PC-9 (cell line): ENCODE data around the gene GLCE. TPM values are rescaled to one million over a fixed set of nuclear protein-coding genes. Genes with fewer than 3 reads are reported as not detected.
A peak's percentile ranks its signal among the peaks of the same experiment; 100 is the strongest.

Experiments used
- BruUV-seq: library from RNA; stranded (reverse); fragments of 400-500 nt; replicated peaks from 2 replicates; lab custom pipeline; 2021; lab: Mats Ljungman, UMichigan
- CTCF ChIA-PET: fragments of 300-600 bp; sonication (Branson Sonifier 250); formaldehyde crosslinking; loops from one replicate; lab custom pipeline; 2022; ENCODE audit warnings: antibody characterized with exemption; lab: Charles Lee
- POLR2A ChIA-PET: fragments of 300-600 bp; sonication (Branson Sonifier 250); formaldehyde crosslinking; loops from one replicate; lab custom pipeline; 2022; ENCODE audit warnings: antibody characterized with exemption; ENCODE audit not compliant: unreplicated experiment; lab: Charles Lee
- DNase-seq, 2 experiments: peaks; one replicate each; pipeline versions ENCODE4 v3.0.0 to v3.0.0-alpha.2; 2015 to 2022; ENCODE audit warnings: mixed read lengths in 1 of 2
- H2AFZ ChIP-seq: fragments of 200-600 bp; sonication (generic); 2 replicates; pipeline ENCODE4 v1.8.1; 2017; ENCODE audit warnings: antibody characterized with exemption
- H3F3A ChIP-seq: fragments of 200-600 bp; sonication (generic); 2 replicates; pipeline ENCODE4 v1.8.1; 2017; ENCODE audit warnings: antibody characterized with exemption, mild to moderate bottlenecking, low read depth; ENCODE audit not compliant: insufficient read depth
- H3K27ac ChIP-seq: fragments of 200-600 bp; sonication (generic); 2 replicates; pipeline ENCODE4 v1.6.1; 2016; ENCODE audit warnings: mixed run types
- H3K27me3 ChIP-seq: fragments of 200-600 bp; sonication (generic); 2 replicates; pipeline ENCODE4 v1.6.1; 2016; ENCODE audit warnings: low read depth, mixed run types; ENCODE audit not compliant: insufficient read depth
- H3K36me3 ChIP-seq: fragments of 200-600 bp; sonication (generic); 2 replicates; pipeline ENCODE4 v1.6.1; 2016; ENCODE audit warnings: low read depth, mixed run types
- H3K4me1 ChIP-seq: fragments of 200-600 bp; sonication (generic); replicated peaks from 2 replicates; pipeline ENCODE4 v1.6.1; 2016; ENCODE audit warnings: mixed run types; ENCODE audit not compliant: insufficient read depth
- H3K4me2 ChIP-seq: fragments of 200-600 bp; sonication (generic); 2 replicates; pipeline ENCODE4 v1.6.1; 2017; ENCODE audit warnings: mixed run types
- H3K4me3 ChIP-seq: fragments of 200-600 bp; sonication (generic); 2 replicates; pipeline ENCODE4 v1.6.1; 2016; ENCODE audit warnings: mixed run types
- H3K79me2 ChIP-seq: fragments of 200-600 bp; sonication (generic); 2 replicates; pipeline ENCODE4 v1.6.1; 2017; ENCODE audit warnings: low read depth, mixed run types
- H3K9me2 ChIP-seq: fragments of 200-600 bp; sonication (generic); 2 replicates; pipeline ENCODE4 v1.8.1; 2017; ENCODE audit warnings: mild to moderate bottlenecking; ENCODE audit not compliant: insufficient read depth
- H3K9me3 ChIP-seq: fragments of 200-600 bp; sonication (generic); 2 replicates; pipeline ENCODE4 v1.8.1; 2016; ENCODE audit warnings: low read depth; ENCODE audit not compliant: insufficient read depth
- H4K20me1 ChIP-seq: fragments of 200-600 bp; sonication (generic); 2 replicates; pipeline ENCODE4 v1.8.1; 2017; ENCODE audit not compliant: insufficient read depth
- EZH2 ChIP-seq: fragments of 200-600 bp; sonication (generic); IDR thresholded peaks from 2 replicates; pipeline ENCODE4 v1.8.0; 2017; ENCODE audit warnings: antibody characterized with exemption, low read depth
- intact Hi-C: fragments of 100-400 bp; cut with micrococcal nuclease; formaldehyde crosslinking; loops from one replicate; pipeline ENCODE4 v1.10.0; 2022; ENCODE audit not compliant: unreplicated experiment
- total RNA-seq: library from RNA; stranded (reverse); gene quantifications from 2 replicates; pipeline ENCODE4 v1.2.3, GENCODE V29; 2021
- TF ChIP-seq, protein P1 (sequence below): fragments of 200-600 bp; sonication (generic); conservative IDR thresholded peaks from 2 replicates; pipeline ENCODE4 v1.6.1; 2017; ENCODE audit warnings: mixed run types, antibody characterized with exemption, mild to moderate bottlenecking, moderate library complexity

Gene GLCE
- total RNA-seq, 1 experiment from 2014 or later = 31.3 TPM

DNA sequence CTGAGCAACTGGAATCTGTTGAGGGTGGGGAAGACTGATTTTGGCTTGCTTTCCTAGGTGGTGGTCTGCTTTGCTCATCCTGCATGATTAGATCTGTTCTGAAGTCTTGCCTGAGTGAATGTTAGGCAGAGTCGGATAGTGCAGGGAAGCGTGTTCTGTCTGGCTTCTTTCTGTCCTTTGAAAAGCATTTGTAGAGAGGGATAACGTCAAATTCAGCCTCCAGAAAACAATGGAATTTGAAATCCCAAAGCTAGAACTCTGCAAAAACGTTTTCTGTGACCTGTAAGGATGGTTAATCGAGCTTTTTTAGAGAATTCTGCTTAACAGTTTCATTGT is 1.4 kb downstream of the GLCE start:
- peak overlapping the region; percentile 88 for H3K4me3 ChIP-seq
- ChIA-PET POLR2A (interaction anchor here (0.6 kb wide), 1 partner anchor 87 kb away, joined by 3 read pairs; no protein-coding TSS in a partner anchor), CTCF (no interaction called here)
- peaks cover 26% of the 10 kb centered on the region for H3K4me1 ChIP-seq
- TF ChIP-seq, protein P1, sequence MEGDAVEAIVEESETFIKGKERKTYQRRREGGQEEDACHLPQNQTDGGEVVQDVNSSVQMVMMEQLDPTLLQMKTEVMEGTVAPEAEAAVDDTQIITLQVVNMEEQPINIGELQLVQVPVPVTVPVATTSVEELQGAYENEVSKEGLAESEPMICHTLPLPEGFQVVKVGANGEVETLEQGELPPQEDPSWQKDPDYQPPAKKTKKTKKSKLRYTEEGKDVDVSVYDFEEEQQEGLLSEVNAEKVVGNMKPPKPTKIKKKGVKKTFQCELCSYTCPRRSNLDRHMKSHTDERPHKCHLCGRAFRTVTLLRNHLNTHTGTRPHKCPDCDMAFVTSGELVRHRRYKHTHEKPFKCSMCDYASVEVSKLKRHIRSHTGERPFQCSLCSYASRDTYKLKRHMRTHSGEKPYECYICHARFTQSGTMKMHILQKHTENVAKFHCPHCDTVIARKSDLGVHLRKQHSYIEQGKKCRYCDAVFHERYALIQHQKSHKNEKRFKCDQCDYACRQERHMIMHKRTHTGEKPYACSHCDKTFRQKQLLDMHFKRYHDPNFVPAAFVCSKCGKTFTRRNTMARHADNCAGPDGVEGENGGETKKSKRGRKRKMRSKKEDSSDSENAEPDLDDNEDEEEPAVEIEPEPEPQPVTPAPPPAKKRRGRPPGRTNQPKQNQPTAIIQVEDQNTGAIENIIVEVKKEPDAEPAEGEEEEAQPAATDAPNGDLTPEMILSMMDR = no peak; the same call in 1 of the 2 replicates
- TF ChIP-seq EZH2 = no peak
- H3K9me3 ChIP-seq = no peaks in the 10 kb centered on the region
- H4K20me1 ChIP-seq = peaks cover 7% of the 10 kb centered on the region; the same call in 1 of the 2 replicates
- intact Hi-C loops = loop anchor here (2.0 to 5.0 kb wide), 3 partner anchors 105 to 249 kb away; no protein-coding TSS in a partner anchor
- DNase-seq = no peak
- H3K4me2 ChIP-seq = peak overlapping the region; percentile 92
- peaks cover 56% of the 10 kb centered on the region for H3K79me2 ChIP-seq
- H3K9me2 ChIP-seq = no peaks in the 10 kb centered on the region
- H3F3A ChIP-seq = peaks cover 10% of the 10 kb centered on the region; the same call in 1 of the 2 replicates
- BruUV-seq = TSS peak; percentile 53
- H2AFZ ChIP-seq = peak overlapping the region; percentile 91
- no peaks in the 10 kb centered on the region for H3K27me3 ChIP-seq
- H3K27ac ChIP-seq = no peak overlapping the region
- H3K36me3 ChIP-seq = no peaks in the 10 kb centered on the region

DNA sequence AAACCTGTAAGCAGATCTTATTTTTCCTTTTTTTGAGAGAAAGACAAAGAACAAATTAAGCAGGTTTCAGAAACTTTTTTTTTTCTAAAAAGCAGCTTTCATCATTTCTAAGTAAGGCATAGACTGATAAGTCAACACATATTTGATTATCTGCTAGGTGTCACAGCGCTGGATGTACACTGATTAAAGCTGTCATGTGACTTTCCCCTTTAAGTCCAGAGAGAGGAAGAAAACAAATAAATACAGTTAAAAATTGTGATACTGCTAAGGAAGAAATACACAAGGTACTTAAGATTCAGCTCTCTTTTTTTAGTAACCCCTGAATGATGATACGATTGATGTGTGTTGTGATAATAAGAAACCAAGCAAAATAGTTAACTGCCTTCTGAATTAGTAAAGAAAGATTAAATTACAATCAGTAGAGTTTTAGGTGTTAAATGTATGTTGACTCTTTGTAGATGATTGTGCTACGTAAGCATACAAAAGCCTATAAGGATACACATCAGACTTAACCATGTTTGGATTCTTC is 2.8 kb downstream of the GLCE start:
- CTCF ChIA-PET = no interaction called here

DNA sequence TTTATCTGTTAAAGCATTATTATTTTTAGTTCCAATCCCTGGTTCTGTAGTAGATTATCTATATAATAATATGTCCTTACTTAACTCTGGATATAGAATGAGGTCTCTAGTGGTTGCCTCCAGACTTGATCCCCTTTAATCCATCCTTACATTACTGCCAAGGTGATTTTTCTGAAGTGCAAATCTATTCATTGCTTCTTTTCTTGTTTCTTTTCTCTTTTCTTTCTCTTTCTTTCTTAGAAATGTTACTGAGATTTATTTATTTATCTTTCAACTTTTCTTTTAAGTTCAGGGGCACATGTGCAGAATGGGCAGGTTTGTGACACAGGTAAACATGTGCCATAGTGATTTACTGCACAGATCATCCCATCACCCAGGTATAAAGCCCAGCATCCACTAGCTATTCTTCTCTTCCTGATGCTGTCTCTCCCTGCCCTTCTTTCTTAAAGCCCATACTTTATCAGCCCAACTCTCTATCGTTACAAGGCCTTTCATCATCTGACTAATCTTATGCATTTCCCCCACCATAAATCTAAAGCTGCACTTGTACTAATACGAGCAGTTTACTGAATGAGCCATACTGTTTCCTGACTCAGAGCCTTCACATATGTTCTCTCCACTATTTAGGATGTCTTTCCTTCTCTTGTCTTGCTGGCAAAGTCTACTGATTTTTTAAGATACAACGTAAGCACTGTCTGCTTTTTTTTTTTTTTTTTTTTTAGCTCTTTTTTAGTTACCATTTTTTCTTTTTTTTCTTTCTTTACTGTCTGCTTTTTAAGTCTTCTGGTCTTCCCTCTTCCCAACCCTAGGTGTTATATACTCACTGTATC is 4.6 kb downstream of the GLCE start:
- Histone ChIP-seq H3K27me3 (no peaks in the 10 kb centered on the region), H3K4me2 (no peak overlapping the region; the same call in 1 of the 2 replicates), H3K9me2 (no peaks in the 10 kb centered on the region), H3K36me3 (no peaks in the 10 kb centered on the region), H3K4me1 (peaks cover 17% of the 10 kb centered on the region), H3K9me3 (no peaks in the 10 kb centered on the region), H3F3A (peaks cover 10% of the 10 kb centered on the region; the same call in 1 of the 2 replicates), H3K27ac (no peak overlapping the region), H2AFZ (no peak overlapping the region), H3K79me2 (peaks cover 68% of the 10 kb centered on the region), H3K4me3 (no peak overlapping the region), H4K20me1 (peaks cover 7% of the 10 kb centered on the region; the same call in 1 of the 2 replicates)
- intact Hi-C loops = loop anchor here (5.0 kb wide), 2 partner anchors 102 to 227 kb away; no protein-coding TSS in a partner anchor
- BruUV-seq = no TSS peak
- TF ChIP-seq, protein P1 = no peak
- TF ChIP-seq EZH2 = no peak
- DNase-seq = no peak
- ChIA-PET POLR2A (interaction anchor here (0.6 kb wide), 1 partner anchor 102 kb away, joined by 4 read pairs; no protein-coding TSS in a partner anchor), CTCF (interaction anchor here (0.6 to 1.0 kb wide), 3 partner anchors 27 to 103 kb away, joined by 3 to 14 read pairs (median 4); no protein-coding TSS in a partner anchor)

More for the DNA sequence above, 2.8 kb downstream of the GLCE start:
- Histone ChIP-seq H3K36me3 (no peaks in the 10 kb centered on the region), H3K79me2 (peaks cover 61% of the 10 kb centered on the region), H3F3A (peaks cover 10% of the 10 kb centered on the region; the same call in 1 of the 2 replicates), H4K20me1 (peaks cover 7% of the 10 kb centered on the region; the same call in 1 of the 2 replicates), H3K9me2 (no peaks in the 10 kb centered on the region), H3K27ac (no peak overlapping the region), H3K4me3 (no peak overlapping the region), H3K4me2 (no peak overlapping the region), H3K4me1 (peaks cover 26% of the 10 kb centered on the region), H3K9me3 (no peaks in the 10 kb centered on the region), H2AFZ (no peak overlapping the region), H3K27me3 (no peaks in the 10 kb centered on the region)
- BruUV-seq = no TSS peak
- POLR2A ChIA-PET = interaction anchor here (0.6 kb wide), 1 partner anchor 120 kb away, joined by 4 read pairs; no protein-coding TSS in a partner anchor
- no peak for DNase-seq
- TF ChIP-seq EZH2 = no peak
- TF ChIP-seq, protein P1 = no peak
- intact Hi-C loops = loop anchor here (5.0 kb wide), 2 partner anchors 104 to 229 kb away; no protein-coding TSS in a partner anchor
